Motor neuron (in vitro differentiated cells): ENCODE measurements around the gene MDN1. TPM values are rescaled to one million over a fixed set of nuclear protein-coding genes. Genes with fewer than 3 reads are reported as not detected.

Experiments
- ATAC-seq, 8 experiments: fragments of 200-7000 bp; cut with Tn5 transposase; replicated peaks in 6 of 8; 2 replicates each; pipeline ENCODE4 v1.8.0; 2021; ENCODE audit warnings: mild to moderate bottlenecking in 8 of 8, moderate library complexity in 8 of 8
- H3K27ac ChIP-seq, 2 donors: fragments of 250-450 bp; sonication (Bioruptor Pico); 2 replicates each; pipeline ENCODE4 v1.9.0; 2021; ENCODE audit warnings: antibody characterized with exemption in 2 of 2, mild to moderate bottlenecking in 2 of 2, moderate library complexity in 1 of 2
- H3K4me1 ChIP-seq, 2 donors: fragments of 250-450 bp; sonication (Bioruptor Pico); replicated peaks in 1 of 2; 2 replicates each; pipeline ENCODE4 v1.6.1; 2021; ENCODE audit warnings: antibody characterized with exemption in 2 of 2, mild to moderate bottlenecking in 2 of 2, moderate library complexity in 1 of 2
- H3K4me3 ChIP-seq, 5 donors: fragments of 250-450 bp; sonication (Bioruptor Pico); 2 replicates each; pipeline ENCODE4 v1.9.0; 2021; ENCODE audit warnings: antibody characterized with exemption in 5 of 5, mild to moderate bottlenecking in 5 of 5, moderate library complexity in 4 of 5
- WGBS, 10 experiments: fragments of 450-650 bp; shearing (Covaris generic); methylation state at CpG; one replicate each; pipeline ENCODE4 v1.0.0; 2022; 5-methylcytosine and 5-hydroxymethylcytosine counted together
- in situ Hi-C, 9 experiments: fragments of 400-800 bp; cut with MboI; loops; one replicate each; pipeline ENCODE4 v1.15.0; 2021; ENCODE audit warnings: low sequenced_read_pairs in 9 of 9, low pct_unique_long_range_greater_than_20kb in 2 of 9; ENCODE audit not compliant: unreplicated experiment in 9 of 9
- total RNA-seq, 8 experiments: library from RNA; unstranded; fragments of 300-600 nt; gene quantifications; 2 replicates each; pipeline versions ENCODE4 v1.2.3 to v1.2.4, GENCODE V29; 2022

The MDN1 gene
- total RNA-seq, 8 experiments from 2014 or later = 14.2 to 78.7 (median 24.6) TPM

DNA sequence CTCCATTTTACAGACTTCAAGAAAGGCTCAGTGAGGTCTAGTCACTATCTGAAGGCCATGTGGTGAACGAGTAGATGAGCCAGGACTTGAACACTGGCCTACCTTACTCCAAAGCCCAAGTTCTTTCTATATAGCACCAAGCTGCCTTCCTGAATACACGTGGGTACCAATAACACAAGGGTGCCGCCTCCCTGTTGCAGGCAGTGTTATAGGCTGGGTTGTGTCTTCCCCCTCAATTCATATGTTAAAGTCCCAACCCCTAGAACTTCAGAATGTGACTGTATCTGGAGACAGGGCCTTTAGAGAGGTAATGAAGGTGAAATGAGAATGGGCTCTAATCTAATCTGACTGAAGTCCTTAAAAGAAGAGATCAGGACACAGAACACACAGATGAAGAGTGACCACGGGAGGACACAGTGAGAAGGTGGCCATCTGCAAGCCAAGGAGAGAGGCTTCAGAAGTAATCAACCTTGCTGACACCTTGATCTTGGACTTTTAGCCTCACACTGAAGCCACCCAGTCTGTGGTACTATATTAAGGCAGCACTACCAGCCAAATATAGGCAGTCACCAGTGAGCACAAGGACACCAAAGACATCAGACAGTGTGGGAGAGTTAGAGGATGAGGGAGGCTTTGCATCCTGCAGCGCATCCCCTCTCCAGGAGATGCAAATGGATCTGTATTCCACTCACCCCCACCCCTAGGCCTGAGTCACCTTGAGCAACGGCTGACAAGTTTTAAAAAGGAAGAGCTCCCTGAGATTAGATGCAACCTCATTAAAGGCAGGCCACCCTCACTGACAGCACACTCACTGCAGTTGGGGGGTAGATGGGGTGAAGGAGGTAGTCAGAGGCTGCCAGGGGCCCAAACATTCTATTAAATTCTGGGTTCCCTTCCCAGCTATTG is 140.1 kb downstream of the MDN1 start:
- Histone ChIP-seq H3K4me1 (no peaks in the 10 kb centered on the region), H3K4me3 (no peak overlapping the region), H3K27ac (no peak overlapping the region)
- WGBS, 10 experiments = 42 to 88% (median 62%) methylated on average over 2 to 6 of the region's 6 CpGs; no CpG with 5 or more reads in 2 of the 10 experiments
- ATAC-seq = no peak
- in situ Hi-C loops = no loop called here

DNA sequence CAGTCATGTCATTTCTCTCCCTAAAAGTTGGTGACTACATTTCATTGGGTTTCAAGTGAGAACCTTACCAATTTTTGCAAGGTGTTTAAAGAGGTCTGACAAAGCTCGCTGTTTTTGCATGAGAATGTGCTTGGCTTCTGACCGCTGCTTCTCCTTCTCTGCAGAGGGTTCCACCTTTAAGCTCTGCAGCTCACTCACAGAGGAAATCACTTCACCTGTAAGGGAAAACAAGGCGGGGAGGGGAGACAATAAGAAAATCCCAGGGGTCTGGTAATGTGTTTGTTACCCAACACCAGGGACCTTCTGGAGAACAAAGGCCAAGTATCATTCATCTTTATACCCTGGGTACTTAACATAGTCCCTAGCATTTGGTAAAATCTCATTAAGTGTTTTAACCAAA is 141.1 kb downstream of the MDN1 start:
- H3K27ac ChIP-seq = no peak overlapping the region
- 73 to 100% (median 88%) methylated on average over 1 to 3 of the region's 3 CpGs; no CpG with 5 or more reads in 4 of the 10 experiments for WGBS, 10 experiments
- H3K4me1 ChIP-seq = no peaks in the 10 kb centered on the region
- no peak for ATAC-seq
- in situ Hi-C loops = no loop called here
- no peak overlapping the region for H3K4me3 ChIP-seq

DNA sequence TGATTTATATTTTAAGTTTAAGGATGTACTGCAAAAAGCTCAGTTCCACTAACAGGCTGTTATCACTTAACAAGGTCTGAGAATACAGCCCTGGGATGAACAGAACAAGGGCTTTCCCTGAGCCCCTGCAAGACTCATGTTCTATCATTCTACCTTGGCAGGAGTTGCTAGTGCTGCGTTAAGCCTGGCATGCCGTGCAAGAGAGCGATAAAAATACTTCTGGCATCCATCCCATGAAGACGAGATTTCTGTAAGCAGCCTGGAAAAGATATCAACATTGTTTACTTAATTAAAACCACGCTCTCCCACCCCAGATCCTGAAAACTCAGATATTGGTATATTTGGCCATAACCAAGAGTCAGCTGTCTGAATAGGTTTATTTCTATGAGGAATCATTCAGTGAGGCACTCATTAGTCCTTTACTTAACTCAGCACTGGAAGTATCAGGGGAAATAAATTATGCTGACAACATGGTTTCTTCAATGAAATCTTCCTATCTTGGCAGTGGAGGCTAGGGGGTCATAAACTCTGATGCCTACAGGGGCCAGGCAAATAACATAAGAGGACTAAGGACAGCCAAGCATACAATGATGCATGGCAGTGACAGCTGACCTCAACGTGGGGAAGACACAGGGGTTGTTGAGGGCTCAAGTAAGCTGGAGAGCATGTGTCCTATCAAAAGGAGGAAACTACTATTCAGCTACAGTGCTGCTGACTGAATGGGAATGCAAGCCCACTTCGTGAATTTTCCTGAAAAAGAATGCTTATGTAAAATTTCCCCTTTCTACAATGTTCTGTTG is 143.4 kb downstream of the MDN1 start:
- Histone ChIP-seq H3K27ac (no peak overlapping the region), H3K4me3 (no peak overlapping the region), H3K4me1 (no peaks in the 10 kb centered on the region)
- 29 to 100% (median 75%) methylated on average over 1 to 7 of the region's 7 CpGs; no CpG with 5 or more reads in 2 of the 10 experiments for WGBS, 10 experiments
- in situ Hi-C loops = no loop called here
- ATAC-seq = no peak

GRCh38 chr6:89670935-89671565 is 148.5 kb downstream of the MDN1 start:
- in situ Hi-C loops = no loop called here
- 80 to 100% (median 91%) methylated on average over 2 to 7 of the region's 7 CpGs; no CpG with 5 or more reads in 1 of the 10 experiments for WGBS, 10 experiments
- Histone ChIP-seq H3K4me3 (no peak overlapping the region), H3K27ac (no peak overlapping the region), H3K4me1 (peaks cover 2% of the 10 kb centered on the region in 2 donors)
- ATAC-seq = no peak

- H3K4me3 ChIP-seq = no peak overlapping the region
- no peak overlapping the region for H3K27ac ChIP-seq
- WGBS, 10 experiments = 50 to 100% (median 81%) methylated on average over 1 to 6 of the region's 6 CpGs
- in situ Hi-C loops = no loop called here
- ATAC-seq = no peak
- peaks cover 2% of the 10 kb centered on the region in 2 donors for H3K4me1 ChIP-seq
These were observed 150.6 kb downstream of the MDN1 start for GRCh38 chr6:89669002-89669401.

- WGBS, 10 experiments = 46 to 100% (median 75%) methylated on average over 1 to 5 of the region's 5 CpGs
- in situ Hi-C loops = no loop called here
- ATAC-seq = peak in 3 of 8 experiments; percentile 19 to 42 (median 20)
- Histone ChIP-seq H3K4me1 (peaks cover 2% of the 10 kb centered on the region in 2 donors), H3K4me3 (no peak overlapping the region), H3K27ac (no peak overlapping the region)
These were observed 151.6 kb downstream of the MDN1 start for GRCh38 chr6:89667872-89668556.

- WGBS, 10 experiments = 83 to 100% (median 100%) methylated on average over 2 to 4 of the region's 4 CpGs; no CpG with 5 or more reads in 3 of the 10 experiments
- Histone ChIP-seq H3K4me1 (no peaks in the 10 kb centered on the region), H3K4me3 (no peak overlapping the region), H3K27ac (no peak overlapping the region)
- in situ Hi-C loops = no loop called here
- ATAC-seq = no peak
These were observed 156.9 kb downstream of the MDN1 start for GRCh38 chr6:89662659-89663223.

DNA sequence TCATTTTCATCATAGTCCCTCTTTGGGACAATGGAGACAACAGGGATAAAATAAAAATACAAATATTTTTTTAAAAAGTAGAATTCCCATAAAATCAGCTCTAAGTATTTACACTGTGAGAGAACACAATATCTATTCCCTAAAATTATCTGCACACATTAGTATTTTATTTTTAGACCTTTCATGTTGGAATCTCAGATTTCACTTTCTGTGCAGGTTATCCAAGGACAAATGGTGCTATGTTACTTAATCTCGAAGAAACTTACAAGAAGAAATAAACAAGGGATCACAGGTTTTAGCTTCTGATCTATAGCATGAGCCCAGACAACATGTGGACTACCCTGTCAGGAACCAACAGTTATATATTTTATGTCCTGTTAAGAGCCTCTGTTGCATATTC is 158.0 kb downstream of the MDN1 start:
- WGBS, 10 experiments = 60 to 100% (median 100%) methylated on average over 1 of the region's 1 CpG; no CpG with 5 or more reads in 1 of the 10 experiments
- no peak for ATAC-seq
- in situ Hi-C loops = no loop called here
- Histone ChIP-seq H3K4me1 (no peaks in the 10 kb centered on the region), H3K27ac (no peak overlapping the region), H3K4me3 (no peak overlapping the region)

DNA sequence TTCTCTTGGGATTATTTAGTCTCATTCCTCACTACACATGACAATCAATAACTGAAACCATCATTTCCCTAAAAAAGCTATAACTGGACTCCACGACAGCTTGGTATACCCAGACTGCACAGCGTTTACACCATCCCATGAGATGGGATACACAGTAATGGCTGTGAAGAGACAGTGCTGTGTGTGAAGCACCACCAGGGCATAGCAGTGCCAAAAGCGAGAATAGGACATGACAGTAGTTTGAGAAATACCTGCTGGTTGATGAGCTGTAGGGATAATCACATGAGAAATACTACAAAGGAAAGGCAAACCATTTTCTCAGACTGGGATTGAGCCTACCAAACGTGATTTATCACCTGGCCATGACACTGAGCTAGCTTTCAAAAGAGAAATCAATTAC is 158.6 kb downstream of the MDN1 start:
- in situ Hi-C loops = no loop called here
- Histone ChIP-seq H3K4me1 (no peaks in the 10 kb centered on the region), H3K4me3 (no peak overlapping the region), H3K27ac (no peak overlapping the region)
- WGBS, 10 experiments = 68 to 100% (median 92%) methylated on average over 1 to 4 of the region's 4 CpGs; no CpG with 5 or more reads in 1 of the 10 experiments
- no peak for ATAC-seq

- in situ Hi-C loops = no loop called here
- no peak overlapping the region for H3K27ac ChIP-seq
- no peak for ATAC-seq
- no peaks in the 10 kb centered on the region for H3K4me1 ChIP-seq
- 78 to 100% (median 92%) methylated on average over 2 to 13 of the region's 13 CpGs for WGBS, 10 experiments
- no peak overlapping the region for H3K4me3 ChIP-seq
These were observed 162.0 kb downstream of the MDN1 start for GRCh38 chr6:89657445-89658158.

GRCh38 chr6:89655122-89655521 is 164.5 kb downstream of the MDN1 start:
- 67 to 100% (median 100%) methylated on average over 1 to 2 of the region's 2 CpGs; no CpG with 5 or more reads in 1 of the 10 experiments for WGBS, 10 experiments
- ATAC-seq = no peak
- Histone ChIP-seq H3K4me1 (no peaks in the 10 kb centered on the region), H3K4me3 (no peak overlapping the region), H3K27ac (no peak overlapping the region)
- in situ Hi-C loops = no loop called here

DNA sequence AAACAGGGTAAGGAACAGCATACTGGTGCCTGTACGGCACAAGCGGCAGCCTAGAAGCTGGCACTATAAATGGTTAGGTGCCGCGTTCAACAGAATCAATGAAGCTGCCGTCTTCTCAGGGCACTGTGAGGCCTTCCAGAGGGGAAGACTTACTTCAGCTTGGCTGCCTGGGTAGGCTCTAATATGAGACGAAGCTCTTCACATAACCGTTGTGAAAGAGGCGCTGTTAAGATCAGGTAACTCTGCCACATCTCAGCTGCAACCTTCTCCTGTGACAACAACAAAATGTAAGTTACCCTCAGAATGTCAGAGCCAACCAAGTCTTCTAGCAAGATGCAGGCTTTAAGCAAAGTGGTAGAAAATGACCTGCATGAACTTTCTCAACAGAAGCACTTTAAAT is 169.0 kb downstream of the MDN1 start:
- in situ Hi-C loops = no loop called here
- Histone ChIP-seq H3K4me1 (no peaks in the 10 kb centered on the region), H3K27ac (no peak overlapping the region), H3K4me3 (no peak overlapping the region)
- 88 to 100% (median 96%) methylated on average over 1 to 8 of the region's 8 CpGs; no CpG with 5 or more reads in 2 of the 10 experiments for WGBS, 10 experiments
- no peak for ATAC-seq
